Testis (tissue), 3 donors: ENCODE measurements around the gene KATNAL1. TPM values are rescaled to one million over a fixed set of nuclear protein-coding genes. Genes with fewer than 3 reads are reported as not detected.

Source experiments
- DNase-seq: peaks from one replicate; pipeline ENCODE4 v3.0.0-alpha.2; 2019
- H3K27ac ChIP-seq, 2 donors: fragments of 200-600 bp; sonication (generic); one replicate each; pipeline ENCODE4 v1.5.1; 2019
- H3K27me3 ChIP-seq: fragments of 200-600 bp; sonication (generic); one replicate; pipeline ENCODE4 v1.5.1; 2019
- H3K36me3 ChIP-seq: fragments of 200-600 bp; sonication (generic); one replicate; pipeline ENCODE4 v1.5.1; 2017; ENCODE audit warnings: low read depth; ENCODE audit errors: missing control alignments
- H3K4me1 ChIP-seq: fragments of 200-600 bp; sonication (generic); one replicate; pipeline ENCODE4 v1.5.1; 2019
- H3K4me3 ChIP-seq, 2 donors: fragments of 200-600 bp; sonication (generic); one replicate each; pipeline ENCODE4 v1.5.1; 2017 to 2019
- H3K9me3 ChIP-seq: fragments of 200-600 bp; sonication (generic); one replicate; pipeline ENCODE4 v1.5.1; 2017
- POLR2A ChIP-seq: fragments of 450-650 bp; IDR thresholded peaks from one replicate; pipeline ENCODE4 v1.6.1; 2017; ENCODE audit warnings: antibody characterized with exemption, mild to moderate bottlenecking, moderate library complexity
- WGBS, 2 donors: methylation state at CpG; one replicate each; pipeline ENCODE4 v1.1.5; 2018; 5-methylcytosine and 5-hydroxymethylcytosine counted together
- intact Hi-C: fragments of 100-400 bp; cut with DNase I; formaldehyde crosslinking; loops from one replicate; pipeline ENCODE4 v1.15.1; 2023; ENCODE audit warnings: low total_unique reads
- polyA plus RNA-seq: library from polyadenylated mRNA; stranded (reverse); fragments of 350-450 nt; fragmentation: Illumina TruSeq; extraction: RNeasy Lipid Tissue Mini Kit (QIAGEN cat#74804); gene quantifications from one replicate; pipeline ENCODE4 v1.2.3, GENCODE V29; 2014; ENCODE audit warnings: low read depth, low replicate concordance; ENCODE audit not compliant: insufficient read depth
- total RNA-seq, 2 donors: library from RNA; depleted of rRNA; stranded (reverse); fragments of >200 nt; gene quantifications; one replicate each; pipeline ENCODE4 v1.2.3, GENCODE V29; 2016
- TF ChIP-seq, protein P1 (sequence below), 3 experiments: fragments of 450-650 bp in 2 of 3; fragments of 200-600 bp in 1 of 3; sonication (generic) in 1 of 3; IDR thresholded peaks; one replicate each; pipeline ENCODE4 v1.5.1; 2016 to 2019; ENCODE audit warnings: antibody characterized with exemption in 3 of 3, mild to moderate bottlenecking in 2 of 3, moderate library complexity in 1 of 3

KATNAL1 gene
- total and polyA plus RNA-seq, 3 donors from 2014 or later = 19.0 to 40.5 (median 20.1) TPM

DNA sequence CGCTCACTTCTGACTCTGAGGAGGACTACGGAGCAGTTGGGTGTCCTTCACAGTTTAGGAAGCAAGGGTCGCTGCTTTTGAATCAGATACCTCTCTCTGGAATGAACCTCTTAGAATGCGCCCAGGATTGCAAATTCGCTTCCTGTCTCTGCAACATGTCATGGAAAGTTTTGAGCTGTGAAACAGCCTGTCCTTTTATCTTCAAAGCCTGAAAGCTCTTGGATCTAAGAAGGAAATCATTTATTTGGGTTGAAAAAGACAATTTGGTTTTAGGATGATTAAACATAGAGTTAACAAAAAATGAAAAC lies 134.1 kb downstream of the KATNAL1 start:
- DNase-seq = no peak
- Histone ChIP-seq H3K4me3 (no peak overlapping the region), H3K4me1 (no peaks in the 10 kb centered on the region), H3K27ac (no peak overlapping the region), H3K36me3 (no peaks in the 10 kb centered on the region), H3K9me3 (no peaks in the 10 kb centered on the region), H3K27me3 (no peaks in the 10 kb centered on the region)
- intact Hi-C loops = no loop called here
- 84 to 89% methylated on average over 5 of the region's 5 CpGs for WGBS, 2 donors
- TF ChIP-seq, protein P1, sequence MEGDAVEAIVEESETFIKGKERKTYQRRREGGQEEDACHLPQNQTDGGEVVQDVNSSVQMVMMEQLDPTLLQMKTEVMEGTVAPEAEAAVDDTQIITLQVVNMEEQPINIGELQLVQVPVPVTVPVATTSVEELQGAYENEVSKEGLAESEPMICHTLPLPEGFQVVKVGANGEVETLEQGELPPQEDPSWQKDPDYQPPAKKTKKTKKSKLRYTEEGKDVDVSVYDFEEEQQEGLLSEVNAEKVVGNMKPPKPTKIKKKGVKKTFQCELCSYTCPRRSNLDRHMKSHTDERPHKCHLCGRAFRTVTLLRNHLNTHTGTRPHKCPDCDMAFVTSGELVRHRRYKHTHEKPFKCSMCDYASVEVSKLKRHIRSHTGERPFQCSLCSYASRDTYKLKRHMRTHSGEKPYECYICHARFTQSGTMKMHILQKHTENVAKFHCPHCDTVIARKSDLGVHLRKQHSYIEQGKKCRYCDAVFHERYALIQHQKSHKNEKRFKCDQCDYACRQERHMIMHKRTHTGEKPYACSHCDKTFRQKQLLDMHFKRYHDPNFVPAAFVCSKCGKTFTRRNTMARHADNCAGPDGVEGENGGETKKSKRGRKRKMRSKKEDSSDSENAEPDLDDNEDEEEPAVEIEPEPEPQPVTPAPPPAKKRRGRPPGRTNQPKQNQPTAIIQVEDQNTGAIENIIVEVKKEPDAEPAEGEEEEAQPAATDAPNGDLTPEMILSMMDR (IDR thresholded peaks at IDR 0.05) = no peak
- TF ChIP-seq POLR2A = no peak

- TF ChIP-seq, protein P1 (IDR thresholded peaks at IDR 0.05) = no peak
- TF ChIP-seq POLR2A = no peak
- Histone ChIP-seq H3K4me1 (no peaks in the 10 kb centered on the region), H3K27me3 (no peaks in the 10 kb centered on the region), H3K9me3 (no peaks in the 10 kb centered on the region), H3K4me3 (no peak overlapping the region), H3K27ac (no peak overlapping the region), H3K36me3 (no peaks in the 10 kb centered on the region)
- no peak for DNase-seq
- WGBS, 2 donors = 87 to 91% methylated on average over 15 of the region's 15 CpGs
- intact Hi-C loops = no loop called here
Measured at GRCh38 chr13:30172593-30173302, 134.6 kb downstream of the KATNAL1 start.

- Histone ChIP-seq H3K4me1 (no peaks in the 10 kb centered on the region), H3K4me3 (no peak overlapping the region), H3K27me3 (no peaks in the 10 kb centered on the region), H3K27ac (no peak overlapping the region), H3K9me3 (no peaks in the 10 kb centered on the region), H3K36me3 (no peaks in the 10 kb centered on the region)
- WGBS, 2 donors = 78 to 90% methylated on average over 9 of the region's 9 CpGs
- TF ChIP-seq POLR2A = no peak
- TF ChIP-seq, protein P1 (IDR thresholded peaks at IDR 0.05) = no peak
- intact Hi-C loops = no loop called here
- no peak for DNase-seq
Measured at GRCh38 chr13:30170569-30170968, 136.8 kb downstream of the KATNAL1 start.

- no peaks in the 10 kb centered on the region for H3K4me1 ChIP-seq
- 50 to 56% methylated on average over 2 of the region's 2 CpGs for WGBS, 2 donors
- H3K36me3 ChIP-seq = no peaks in the 10 kb centered on the region
- H3K4me3 ChIP-seq = no peak overlapping the region
- intact Hi-C loops = no loop called here
- no peaks in the 10 kb centered on the region for H3K27me3 ChIP-seq
- no peak overlapping the region for H3K27ac ChIP-seq
- peak; percentile 22 for DNase-seq
- no peaks in the 10 kb centered on the region for H3K9me3 ChIP-seq
- no peak for TF ChIP-seq POLR2A
- TF ChIP-seq, protein P1 (IDR thresholded peaks at IDR 0.05) = no peak
Measured at GRCh38 chr13:30169442-30169841, 137.9 kb downstream of the KATNAL1 start.

DNA sequence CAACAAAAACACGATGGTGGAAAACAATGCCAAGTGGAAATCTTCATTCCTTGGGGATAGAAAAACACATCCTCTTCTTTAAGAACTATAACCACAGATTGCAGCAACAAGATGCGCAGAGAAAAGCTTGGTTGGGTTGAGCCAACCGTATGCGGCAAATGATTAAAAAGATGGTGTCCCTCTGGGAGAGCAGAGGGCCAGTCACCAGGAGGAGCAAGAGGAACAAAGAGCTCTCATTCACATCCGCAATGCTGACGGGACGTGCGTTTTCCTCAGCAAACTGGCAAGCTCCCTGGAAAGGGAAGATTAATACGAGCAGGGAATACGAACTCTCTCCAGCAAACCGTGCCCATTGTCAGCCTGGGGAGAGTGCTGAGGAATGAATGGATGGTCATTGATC lies 141.6 kb downstream of the KATNAL1 start:
- Histone ChIP-seq H3K4me1 (no peaks in the 10 kb centered on the region), H3K4me3 (no peak overlapping the region), H3K9me3 (no peaks in the 10 kb centered on the region), H3K27ac (no peak overlapping the region), H3K27me3 (no peaks in the 10 kb centered on the region), H3K36me3 (no peaks in the 10 kb centered on the region)
- TF ChIP-seq, protein P1 (IDR thresholded peaks at IDR 0.05) = no peak
- no peak for TF ChIP-seq POLR2A
- intact Hi-C loops = no loop called here
- DNase-seq = no peak
- 61 to 66% methylated on average over 11 of the region's 11 CpGs for WGBS, 2 donors
